ENCODE data around the gene ZFP92.
"Not testable (repeated sequence)": the region's sequence is repeated elsewhere in the genome, so short reads cannot be mapped to it uniquely, and the experiment has no call there.

Gene ZFP92

GRCh38 chrX:153411255-153411987 is at the start of gene ZFP92:
TSS of gene ZFP92 (plus strand) at chrX:153411472. CDS start at chrX:153418323, 6,851 bp downstream.
- DNase-seq, result no peak

GRCh38 chrX:153361781-153362397 is 49.4 kb upstream of the ZFP92 start:
- DNase-seq, result no peak

GRCh38 chrX:153365670-153366069 is 45.6 kb upstream of the ZFP92 start:
- no peak for DNase-seq

GRCh38 chrX:153366119-153366518 is 45.2 kb upstream of the ZFP92 start:
- no peak for DNase-seq

- DNase-seq, result no peak
Measured at GRCh38 chrX:153366878-153367538, 44.3 kb upstream of the ZFP92 start.

- no peak for DNase-seq
Measured at GRCh38 chrX:153370293-153371055, 40.8 kb upstream of the ZFP92 start.

- DNase-seq, result no peak
Measured at GRCh38 chrX:153371256-153371655, 40.0 kb upstream of the ZFP92 start.

- no peak for DNase-seq
Measured at GRCh38 chrX:153372949-153373348, 38.3 kb upstream of the ZFP92 start.

GRCh38 chrX:153374426-153374825 is 36.8 kb upstream of the ZFP92 start:
- no peak for DNase-seq

- no peak for DNase-seq
Measured at GRCh38 chrX:153375571-153375970, 35.7 kb upstream of the ZFP92 start.

- DNase-seq, result no peak
Measured at GRCh38 chrX:153377727-153378126, 33.5 kb upstream of the ZFP92 start.

- DNase-seq, result no peak
Measured at GRCh38 chrX:153378607-153379006, 32.7 kb upstream of the ZFP92 start.

- DNase-seq, result no peak
Measured at GRCh38 chrX:153379508-153379907, 31.8 kb upstream of the ZFP92 start.

GRCh38 chrX:153379971-153380581 is 31.2 kb upstream of the ZFP92 start:
- no peak for DNase-seq

GRCh38 chrX:153380691-153381090 is 30.6 kb upstream of the ZFP92 start:
- DNase-seq, result no peak

GRCh38 chrX:153381684-153382532 is 29.4 kb upstream of the ZFP92 start:
- no peak for DNase-seq

- no peak for DNase-seq
Measured at GRCh38 chrX:153382563-153383482, 28.4 kb upstream of the ZFP92 start.

- DNase-seq, result no peak
Measured at GRCh38 chrX:153384390-153384789, 26.9 kb upstream of the ZFP92 start.

GRCh38 chrX:153384973-153385372 is 26.3 kb upstream of the ZFP92 start:
- DNase-seq, result not testable (repeated sequence)

GRCh38 chrX:153386097-153386496 is 25.2 kb upstream of the ZFP92 start:
- no peak for DNase-seq

GRCh38 chrX:153387345-153387744 is 23.9 kb upstream of the ZFP92 start:
- DNase-seq, result no peak
